IPS DF 4.7 (cell line): ENCODE results near the gene OR4F15.

ENCODE experiments used
- DNase-seq: peaks from one replicate; pipeline ENCODE4 v3.0.0-alpha.2; 2013; ENCODE audit warnings: low spot score; ENCODE audit errors: extremely low read depth

OR4F15 gene

DNA sequence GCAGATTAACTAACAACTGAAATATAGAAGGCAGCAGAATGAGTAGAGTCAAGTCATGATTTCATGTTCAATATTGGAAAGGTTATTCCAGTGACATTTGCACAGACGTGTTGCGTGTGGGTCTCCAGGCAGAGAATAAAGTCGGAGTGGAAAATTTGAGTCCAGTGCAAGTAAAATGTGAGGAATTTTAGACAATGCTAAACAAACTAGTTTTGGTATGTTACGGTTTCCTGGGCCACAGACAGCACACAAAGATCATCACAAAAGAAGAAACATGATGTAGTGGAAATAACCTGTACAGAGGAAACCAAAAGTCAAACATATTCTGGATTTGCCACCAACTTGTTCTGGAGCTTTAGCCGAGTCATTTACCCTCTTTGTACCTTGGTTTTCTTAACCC lies 8.3 kb upstream of the OR4F15 start:
- no peak for DNase-seq

DNA sequence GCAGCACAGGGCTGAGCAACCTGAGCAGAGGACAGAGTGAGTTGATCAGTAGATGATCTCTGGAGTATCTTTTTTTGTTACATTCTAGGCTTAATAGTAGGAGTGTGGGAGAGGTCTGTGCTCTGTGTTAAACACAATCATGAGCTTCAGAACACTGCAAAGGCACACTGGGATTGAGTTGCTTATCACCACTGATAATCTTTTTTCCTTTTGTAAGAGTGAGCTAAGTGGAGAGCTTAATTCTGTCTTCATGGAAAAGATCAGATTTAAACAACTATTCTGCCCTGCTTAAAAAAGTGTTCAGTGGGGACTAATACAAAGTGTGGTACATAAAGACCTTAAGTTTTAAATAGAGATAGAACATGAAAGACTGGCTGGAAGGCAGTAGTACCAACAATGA lies 7.6 kb upstream of the OR4F15 start:
- DNase-seq: no peak

DNA sequence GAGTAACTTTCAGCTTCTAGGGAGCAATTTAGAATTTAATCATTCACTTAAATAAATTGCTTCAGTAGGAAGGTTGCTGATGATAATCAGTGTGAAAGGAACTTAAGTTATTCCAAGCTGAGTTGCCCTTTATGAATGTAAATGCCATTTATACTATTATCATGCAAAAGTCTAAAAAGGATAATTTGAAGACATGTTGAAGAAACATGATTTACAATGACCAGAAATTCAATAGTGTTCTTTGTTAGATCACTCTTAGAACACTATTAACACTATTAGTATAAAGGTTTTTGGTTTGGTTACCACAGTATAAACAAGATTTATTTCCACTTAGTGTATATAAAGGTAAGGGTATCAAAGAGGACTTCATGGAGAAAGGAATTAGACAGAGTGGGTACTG lies 7.1 kb upstream of the OR4F15 start:
- DNase-seq: no peak

DNA sequence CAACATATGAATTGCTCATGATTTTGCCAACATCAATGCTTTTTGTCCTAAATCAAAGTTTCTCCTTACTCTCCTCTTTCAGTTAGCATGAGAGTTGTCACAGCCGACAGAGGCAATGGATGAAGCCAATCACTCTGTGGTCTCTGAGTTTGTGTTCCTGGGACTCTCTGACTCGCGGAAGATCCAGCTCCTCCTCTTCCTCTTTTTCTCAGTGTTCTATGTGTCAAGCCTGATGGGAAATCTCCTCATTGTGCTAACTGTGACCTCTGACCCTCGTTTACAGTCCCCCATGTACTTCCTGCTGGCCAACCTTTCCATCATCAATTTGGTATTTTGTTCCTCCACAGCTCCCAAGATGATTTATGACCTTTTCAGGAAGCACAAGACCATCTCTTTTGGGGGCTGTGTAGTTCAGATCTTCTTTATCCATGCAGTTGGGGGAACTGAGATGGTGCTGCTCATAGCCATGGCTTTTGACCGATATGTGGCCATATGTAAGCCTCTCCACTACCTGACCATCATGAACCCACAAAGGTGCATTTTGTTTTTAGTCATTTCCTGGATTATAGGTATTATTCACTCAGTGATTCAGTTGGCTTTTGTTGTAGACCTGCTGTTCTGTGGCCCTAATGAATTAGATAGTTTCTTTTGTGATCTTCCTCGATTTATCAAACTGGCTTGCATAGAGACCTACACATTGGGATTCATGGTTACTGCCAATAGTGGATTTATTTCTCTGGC lies 6.2 kb upstream of the OR4F15 start:
- no peak for DNase-seq

DNA sequence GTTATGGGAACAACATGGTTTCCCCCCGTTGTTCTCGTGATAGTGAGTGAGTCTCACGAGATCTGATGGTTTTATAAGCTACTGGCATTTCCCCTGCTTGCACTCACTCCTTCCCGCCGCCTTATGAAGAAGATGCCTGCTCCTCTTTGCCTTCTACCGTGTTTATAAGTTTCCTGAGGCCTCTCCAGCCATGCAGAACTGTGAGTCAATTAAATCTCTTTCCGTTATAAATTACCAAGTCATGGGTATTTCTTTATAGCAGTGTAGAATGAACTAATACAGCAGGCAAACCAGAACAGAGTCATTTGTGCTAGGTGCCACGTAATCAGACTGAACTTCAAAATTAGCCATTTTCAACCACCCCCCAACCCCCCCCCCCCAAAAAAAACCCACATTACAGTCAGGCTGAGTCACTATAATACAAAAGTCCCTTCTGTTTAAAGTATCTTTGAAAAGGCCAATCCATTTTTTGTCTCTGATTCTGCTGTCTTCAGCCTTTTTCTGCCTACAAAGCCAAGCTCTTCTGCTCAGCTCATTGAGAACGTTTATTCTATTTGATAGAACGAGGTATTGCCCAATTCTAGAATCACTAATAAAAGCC lies 4.6 kb upstream of the OR4F15 start:
- no peak for DNase-seq

DNA sequence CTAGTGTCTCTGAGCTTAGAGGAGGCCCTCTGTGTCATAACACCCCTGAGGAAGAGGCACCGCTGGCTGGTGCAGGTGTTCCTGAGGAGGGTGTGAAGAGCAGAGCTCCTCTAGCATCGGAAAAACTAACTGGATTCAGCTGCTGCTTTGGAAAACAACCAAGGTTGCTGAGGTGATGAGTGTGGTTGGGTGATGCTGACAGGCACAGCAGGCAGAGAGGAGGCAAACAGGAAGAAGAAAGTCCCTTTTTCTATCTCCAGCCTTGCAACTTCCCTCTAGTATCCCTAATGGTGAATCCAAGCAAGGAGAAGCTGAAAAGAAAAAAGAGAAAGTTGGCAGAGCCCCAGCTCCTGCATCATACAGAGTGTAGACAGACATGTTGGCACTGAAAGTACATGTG lies 3.8 kb upstream of the OR4F15 start:
- DNase-seq: no peak

DNA sequence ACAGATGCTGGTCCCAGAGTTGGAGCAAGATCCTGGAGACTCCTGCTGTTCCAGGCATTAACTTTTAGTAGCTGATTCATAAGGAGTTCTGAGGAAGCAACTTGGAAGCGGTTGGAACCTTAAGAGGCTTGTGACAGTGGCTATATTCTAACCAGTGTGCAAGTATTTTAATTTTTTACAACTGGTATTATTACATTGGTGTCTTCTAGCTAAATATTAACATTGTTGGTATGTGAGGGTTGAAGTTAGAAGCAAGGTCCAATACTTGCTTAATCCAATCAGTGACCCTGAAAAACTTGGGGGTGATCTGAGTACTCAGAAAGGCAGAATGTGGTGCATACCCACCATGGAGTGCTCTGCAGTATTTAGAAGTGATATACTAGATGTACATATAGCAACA lies 1.5 kb upstream of the OR4F15 start:
- no peak for DNase-seq

DNA sequence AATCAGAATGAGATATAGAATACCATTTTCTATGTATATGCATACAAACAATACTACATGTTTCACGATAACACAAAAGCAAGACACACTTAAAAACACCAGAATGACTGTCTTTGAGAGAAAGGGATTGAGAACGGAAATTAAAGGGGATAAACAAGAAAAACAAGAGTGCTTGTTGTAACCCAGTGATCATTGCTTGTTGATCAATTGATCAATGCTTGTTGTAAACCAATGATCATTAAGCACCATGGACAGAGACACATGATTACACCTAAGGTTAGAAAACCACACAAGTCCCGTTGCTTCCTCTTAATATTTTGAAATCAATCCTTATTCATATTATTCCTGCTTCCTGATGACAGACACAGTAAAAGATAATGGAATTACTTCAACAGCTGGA lies 1.1 kb upstream of the OR4F15 start:
- no peak for DNase-seq

DNA sequence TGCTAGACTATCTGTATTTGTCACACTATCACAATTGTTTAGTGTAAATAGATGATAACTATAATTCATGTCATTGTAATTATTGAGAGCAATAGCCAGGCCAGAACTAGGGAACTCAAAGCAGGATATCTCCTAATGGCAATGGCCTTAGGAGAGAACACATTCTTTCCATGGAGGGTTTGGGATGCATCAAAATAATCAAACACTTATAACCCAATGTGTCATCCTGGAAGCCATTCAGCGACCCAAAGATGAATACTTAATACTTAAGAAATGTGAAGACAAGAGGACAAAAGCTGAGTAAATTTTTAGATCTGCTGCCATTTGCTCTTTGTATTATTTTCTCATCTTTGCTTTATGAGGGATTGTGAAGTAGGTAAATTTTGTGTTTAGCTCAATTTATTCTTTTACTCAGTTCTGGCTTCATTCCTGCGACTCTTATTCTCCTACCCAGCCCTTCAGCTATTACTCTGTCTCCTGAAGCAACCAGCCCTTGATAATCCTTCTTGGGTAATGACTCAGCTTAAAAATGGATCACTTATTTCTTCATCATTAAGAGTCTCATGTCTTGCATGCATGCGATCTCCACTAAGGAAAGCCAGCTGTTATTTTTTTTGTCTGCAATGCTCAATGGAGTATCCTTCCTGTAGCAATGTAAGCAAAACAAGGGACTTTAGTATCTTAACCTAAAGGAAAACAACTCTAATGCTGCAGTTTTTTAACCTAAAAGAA lies 2.0 kb downstream of the OR4F15 start:
- no peak for DNase-seq

DNA sequence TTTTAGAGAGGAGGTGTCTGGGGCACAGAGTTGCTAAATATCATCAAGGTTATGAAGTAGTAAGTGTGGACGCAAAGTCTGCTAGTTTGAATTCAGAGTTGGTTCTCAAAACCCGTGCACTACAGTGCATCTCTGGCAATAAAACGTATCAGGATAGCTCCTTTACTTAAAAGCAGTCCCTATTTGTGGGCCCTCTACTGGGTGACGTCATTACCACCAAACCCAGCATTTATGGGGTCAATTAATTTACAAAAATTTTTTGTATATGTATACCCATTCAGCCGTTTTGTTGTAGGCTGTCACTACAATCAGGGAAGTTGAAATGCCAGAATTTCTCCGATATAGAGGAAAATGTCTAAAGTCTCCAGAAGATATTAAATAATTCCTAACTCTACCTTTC lies 8.8 kb downstream of the OR4F15 start:
- DNase-seq: no peak

DNA sequence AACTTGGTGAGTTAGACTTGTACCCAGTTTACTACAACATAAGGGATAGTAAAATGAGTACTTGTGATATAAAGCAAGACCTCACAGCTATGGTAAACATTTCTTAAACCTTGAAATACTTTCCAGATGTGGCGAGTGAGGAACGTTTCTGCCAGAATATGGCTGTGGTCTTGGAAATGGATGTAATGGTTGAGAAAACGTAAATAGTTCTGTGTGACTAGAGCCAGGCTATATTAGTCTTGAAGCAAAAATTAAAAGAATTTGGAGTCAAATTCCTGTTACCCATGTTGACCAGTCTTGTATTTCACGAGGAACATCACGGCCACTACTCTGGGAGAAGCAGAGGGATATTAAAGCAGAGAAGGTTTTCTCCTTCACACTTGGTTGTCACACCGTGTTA lies 15.3 kb downstream of the OR4F15 start:
- DNase-seq: no peak

DNA sequence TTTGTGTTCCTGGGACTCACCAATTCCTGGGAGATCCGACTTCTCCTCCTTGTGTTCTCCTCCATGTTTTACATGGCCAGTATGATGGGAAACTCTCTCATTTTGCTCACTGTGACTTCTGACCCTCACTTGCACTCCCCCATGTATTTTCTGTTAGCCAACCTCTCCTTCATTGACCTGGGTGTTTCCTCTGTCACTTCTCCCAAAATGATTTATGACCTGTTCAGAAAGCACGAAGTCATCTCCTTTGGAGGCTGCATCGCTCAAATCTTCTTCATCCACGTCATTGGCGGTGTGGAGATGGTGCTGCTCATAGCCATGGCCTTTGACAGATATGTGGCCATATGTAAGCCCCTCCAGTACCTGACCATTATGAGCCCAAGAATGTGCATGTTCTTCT lies 16.8 kb downstream of the OR4F15 start:
- DNase-seq: no peak

DNA sequence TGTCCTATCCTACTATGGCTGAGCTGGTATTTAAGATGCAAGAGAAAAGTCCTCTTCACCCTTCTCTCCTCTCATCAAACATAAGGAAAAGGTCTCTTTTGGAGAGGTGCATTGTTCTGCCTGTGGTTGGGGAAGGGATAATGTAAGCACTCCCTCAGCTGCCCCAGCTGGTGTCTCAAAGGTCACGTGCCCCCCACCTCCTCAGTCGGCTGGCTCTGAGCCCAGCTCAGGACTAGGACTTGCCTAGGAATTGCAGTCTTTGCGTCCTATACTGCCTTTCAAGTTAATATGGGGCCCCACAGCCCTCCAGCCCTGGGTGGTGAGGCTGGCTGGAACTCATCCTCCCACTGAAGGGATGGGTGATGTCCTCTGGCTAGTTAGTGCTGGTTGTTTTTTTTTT lies 29.7 kb downstream of the OR4F15 start:
- DNase-seq: no peak

DNA sequence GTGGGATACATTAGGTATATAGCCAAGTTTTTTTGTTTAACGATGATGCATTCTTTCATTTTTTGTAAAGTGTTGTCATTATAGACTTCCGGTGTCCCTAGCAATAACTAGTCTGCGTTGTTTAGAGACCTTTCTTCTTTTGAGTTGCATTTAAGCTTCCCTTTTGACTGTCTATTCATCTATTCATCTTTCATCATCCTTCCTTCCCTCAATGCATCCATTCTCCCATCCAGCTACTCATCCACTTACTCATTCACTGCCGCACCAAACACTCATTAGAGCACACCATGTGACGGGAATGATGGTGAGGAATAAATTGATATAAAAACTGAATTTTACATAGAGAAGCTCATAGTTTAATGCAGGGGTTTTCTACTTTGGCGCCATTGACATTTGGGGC lies 32.9 kb downstream of the OR4F15 start:
- DNase-seq: no peak

DNA sequence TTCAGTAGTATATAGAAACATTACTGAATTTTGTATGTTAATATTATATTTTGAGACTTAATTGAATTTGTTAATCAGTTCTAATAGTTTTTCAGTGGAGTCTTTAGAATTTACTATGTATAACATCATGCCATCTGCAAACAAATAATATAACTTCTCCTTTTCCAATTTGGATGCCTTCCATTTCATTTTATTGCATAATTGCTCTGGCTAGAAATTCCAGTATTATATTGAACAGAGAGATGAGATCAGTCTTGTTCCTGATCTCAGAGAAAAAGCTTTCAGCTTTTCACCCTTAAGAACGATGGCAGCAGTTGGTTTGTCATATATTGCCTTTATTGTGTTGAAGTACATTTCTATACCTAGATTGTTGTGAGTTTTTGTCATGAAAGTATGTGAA lies 40.4 kb downstream of the OR4F15 start:
- no peak for DNase-seq
